Neural progenitor cell (in vitro differentiated cells): Measurements from ENCODE around the gene TBC1D20. TPM values are rescaled to one million over a fixed set of nuclear protein-coding genes. Genes with fewer than 3 reads are reported as not detected.

Experiments used
- DNase-seq: peaks from one replicate; pipeline ENCODE4 v3.0.0-alpha.2; 2016; ENCODE audit warnings: low spot score
- H2AFZ ChIP-seq: fragments of 200-600 bp; sonication (generic); replicated peaks from 2 replicates; pipeline ENCODE4 v1.6.1; 2016; ENCODE audit warnings: antibody characterized with exemption
- H3F3A ChIP-seq: fragments of 200-600 bp; sonication (generic); 2 replicates; pipeline ENCODE4 v1.6.1; 2016; ENCODE audit warnings: antibody characterized with exemption, low read depth
- H3K27ac ChIP-seq: fragments of 200-600 bp; sonication (generic); 2 replicates; pipeline ENCODE4 v1.5.1; 2016; ENCODE audit warnings: mild to moderate bottlenecking
- H3K27me3 ChIP-seq: fragments of 200-600 bp; sonication (generic); 2 replicates; pipeline ENCODE4 v1.6.1; 2016; ENCODE audit warnings: mild to moderate bottlenecking, moderate library complexity
- H3K36me3 ChIP-seq: fragments of 200-600 bp; sonication (generic); 2 replicates; pipeline ENCODE4 v1.5.1; 2016
- H3K4me1 ChIP-seq: fragments of 200-600 bp; sonication (generic); 2 replicates; pipeline ENCODE4 v1.6.1; 2016; ENCODE audit warnings: mixed run types
- H3K4me2 ChIP-seq: fragments of 200-600 bp; sonication (generic); 2 replicates; pipeline ENCODE4 v1.6.1; 2016
- H3K4me3 ChIP-seq: fragments of 200-600 bp; sonication (generic); 2 replicates; pipeline ENCODE4 v1.5.1; 2016
- H3K79me2 ChIP-seq: fragments of 200-600 bp; sonication (generic); 2 replicates; pipeline ENCODE4 v1.6.1; 2016; ENCODE audit warnings: low read depth
- H3K9ac ChIP-seq: fragments of 200-600 bp; sonication (generic); 2 replicates; pipeline ENCODE4 v1.6.1; 2016
- H3K9me3 ChIP-seq: fragments of 200-600 bp; sonication (generic); 2 replicates; pipeline ENCODE4 v1.5.1; 2016; ENCODE audit warnings: low read depth
- H4K20me1 ChIP-seq: fragments of 200-600 bp; sonication (generic); 2 replicates; pipeline ENCODE4 v1.6.1; 2016; ENCODE audit warnings: low read depth
- H3K27ac Mint-ChIP-seq: 3 replicates; pipeline ENCODE4 v1.8.0; 2021; ENCODE audit warnings: mixed read lengths
- H3K27me3 Mint-ChIP-seq: 2 replicates; pipeline ENCODE4 v1.8.0; 2022; ENCODE audit warnings: low read depth, mild to moderate bottlenecking, inconsistent platforms, moderate library complexity, mixed read lengths; ENCODE audit not compliant: insufficient read depth
- H3K36me3 Mint-ChIP-seq: 3 replicates; pipeline ENCODE4 v1.8.0; 2021; ENCODE audit warnings: mixed read lengths
- H3K4me1 Mint-ChIP-seq: 3 replicates; pipeline ENCODE4 v1.8.0; 2021; ENCODE audit warnings: mixed read lengths
- H3K4me3 Mint-ChIP-seq: 3 replicates; pipeline ENCODE4 v1.8.0; 2021; ENCODE audit warnings: mild to moderate bottlenecking, moderate library complexity, mixed read lengths
- H3K9me3 Mint-ChIP-seq: 3 replicates; pipeline ENCODE4 v1.8.0; 2020; ENCODE audit warnings: mixed read lengths
- EZH2 ChIP-seq: fragments of 200-600 bp; sonication (generic); IDR thresholded peaks from 2 replicates; pipeline ENCODE4 v1.6.1; 2017; ENCODE audit warnings: antibody characterized with exemption, mild to moderate bottlenecking, moderate library complexity
- EZH2phosphoT487 ChIP-seq: fragments of 200-600 bp; sonication (generic); IDR thresholded peaks from 2 replicates; pipeline ENCODE4 v1.6.1; 2017; ENCODE audit warnings: antibody characterized with exemption
- total RNA-seq: library from RNA; depleted of rRNA; stranded (reverse); fragments of >200 nt; gene quantifications from 2 replicates; pipeline ENCODE4 v1.2.3, GENCODE V29; 2015; ENCODE audit warnings: low replicate concordance
- TF ChIP-seq, protein P1 (sequence below): fragments of 200-600 bp; sonication (generic); IDR thresholded peaks from 2 replicates; pipeline ENCODE4 v1.5.1; 2017; ENCODE audit warnings: antibody characterized with exemption, mild to moderate bottlenecking

Gene TBC1D20
- total RNA-seq, 1 donor from 2014 or later = 23.2 TPM

DNA sequence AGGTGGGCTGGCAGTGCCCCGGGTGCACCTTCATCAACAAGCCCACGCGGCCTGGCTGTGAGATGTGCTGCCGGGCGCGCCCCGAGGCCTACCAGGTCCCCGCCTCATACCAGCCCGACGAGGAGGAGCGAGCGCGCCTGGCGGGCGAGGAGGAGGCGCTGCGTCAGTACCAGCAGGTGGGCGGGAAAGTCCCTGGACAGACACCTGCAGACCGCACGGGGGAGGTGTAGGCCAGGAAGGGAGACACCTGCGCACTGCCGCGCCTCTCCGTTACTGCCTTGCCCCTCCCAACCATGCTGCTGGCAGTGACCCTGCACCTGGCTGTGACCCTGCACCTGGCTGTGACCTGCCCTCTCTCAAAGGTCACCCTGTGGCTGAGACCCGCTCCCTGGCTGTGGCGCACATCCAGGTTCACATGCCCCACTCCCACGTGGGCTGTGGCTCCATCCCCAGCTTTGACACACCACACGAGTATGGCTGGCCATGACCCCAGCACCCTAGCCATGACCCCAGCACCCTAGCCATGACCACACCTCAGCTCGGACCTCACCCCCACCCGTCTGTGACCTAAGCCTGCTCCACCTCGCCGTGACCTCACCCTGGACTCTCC is 42.7 kb downstream of the TBC1D20 start:
- Mint-ChIP-seq H3K27me3 (peaks cover 2% of the 10 kb centered on the region), H3K27ac (no peak overlapping the region), H3K9me3 (no peaks in the 10 kb centered on the region), H3K36me3 (peaks cover 26% of the 10 kb centered on the region), H3K4me3 (no peak overlapping the region), H3K4me1 (no peaks in the 10 kb centered on the region)
- TF ChIP-seq EZH2phosphoT487 (no peak), EZH2 (no peak)
- TF ChIP-seq, protein P1, sequence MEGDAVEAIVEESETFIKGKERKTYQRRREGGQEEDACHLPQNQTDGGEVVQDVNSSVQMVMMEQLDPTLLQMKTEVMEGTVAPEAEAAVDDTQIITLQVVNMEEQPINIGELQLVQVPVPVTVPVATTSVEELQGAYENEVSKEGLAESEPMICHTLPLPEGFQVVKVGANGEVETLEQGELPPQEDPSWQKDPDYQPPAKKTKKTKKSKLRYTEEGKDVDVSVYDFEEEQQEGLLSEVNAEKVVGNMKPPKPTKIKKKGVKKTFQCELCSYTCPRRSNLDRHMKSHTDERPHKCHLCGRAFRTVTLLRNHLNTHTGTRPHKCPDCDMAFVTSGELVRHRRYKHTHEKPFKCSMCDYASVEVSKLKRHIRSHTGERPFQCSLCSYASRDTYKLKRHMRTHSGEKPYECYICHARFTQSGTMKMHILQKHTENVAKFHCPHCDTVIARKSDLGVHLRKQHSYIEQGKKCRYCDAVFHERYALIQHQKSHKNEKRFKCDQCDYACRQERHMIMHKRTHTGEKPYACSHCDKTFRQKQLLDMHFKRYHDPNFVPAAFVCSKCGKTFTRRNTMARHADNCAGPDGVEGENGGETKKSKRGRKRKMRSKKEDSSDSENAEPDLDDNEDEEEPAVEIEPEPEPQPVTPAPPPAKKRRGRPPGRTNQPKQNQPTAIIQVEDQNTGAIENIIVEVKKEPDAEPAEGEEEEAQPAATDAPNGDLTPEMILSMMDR = no peak
- DNase-seq = no peak
- H3K27ac ChIP-seq = no peak overlapping the region
- H3K4me3 ChIP-seq = no peak overlapping the region
- peaks cover 4% of the 10 kb centered on the region for H3K79me2 ChIP-seq
- H3K27me3 ChIP-seq = no peaks in the 10 kb centered on the region
- H3K36me3 ChIP-seq = no peaks in the 10 kb centered on the region
- H3F3A ChIP-seq = no peaks in the 10 kb centered on the region
- no peaks in the 10 kb centered on the region for H3K9me3 ChIP-seq
- H2AFZ ChIP-seq = no peak overlapping the region
- no peak overlapping the region for H3K9ac ChIP-seq
- peaks cover 6% of the 10 kb centered on the region for H4K20me1 ChIP-seq
- no peak overlapping the region for H3K4me2 ChIP-seq
- H3K4me1 ChIP-seq = no peaks in the 10 kb centered on the region

DNA sequence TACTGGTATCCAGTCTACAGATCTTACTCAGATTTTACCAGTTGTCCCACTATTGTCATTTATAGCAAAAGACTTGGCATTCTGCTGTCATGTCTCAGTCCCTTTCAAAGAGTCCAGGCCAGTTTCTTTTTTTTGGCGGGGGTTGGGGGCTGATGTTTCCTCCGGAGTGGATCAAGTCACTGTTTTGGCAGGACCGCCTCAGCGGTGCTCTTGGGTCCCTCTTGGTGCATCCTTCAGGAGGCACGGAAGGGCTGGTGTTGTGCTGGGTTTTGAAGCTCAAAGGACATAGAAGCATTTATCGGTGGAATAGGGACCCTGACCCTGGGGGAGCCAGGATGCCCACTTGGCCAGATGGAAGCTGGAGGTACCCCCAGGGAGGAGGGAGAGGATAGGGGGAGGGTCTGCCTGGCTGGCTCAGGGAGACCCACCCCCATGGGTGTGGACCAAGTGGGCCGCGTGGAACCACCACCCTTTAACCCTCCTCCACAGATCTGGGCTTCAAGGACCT is 43.4 kb downstream of the TBC1D20 start:
- no peaks in the 10 kb centered on the region for H3K27me3 ChIP-seq
- Mint-ChIP-seq H3K27me3 (peaks cover 2% of the 10 kb centered on the region), H3K4me3 (no peak overlapping the region), H3K9me3 (no peaks in the 10 kb centered on the region), H3K4me1 (no peaks in the 10 kb centered on the region), H3K36me3 (peaks cover 24% of the 10 kb centered on the region), H3K27ac (no peak overlapping the region)
- H3K4me2 ChIP-seq = no peak overlapping the region
- H3K9ac ChIP-seq = no peak overlapping the region
- DNase-seq = no peak
- no peaks in the 10 kb centered on the region for H3K9me3 ChIP-seq
- H3K27ac ChIP-seq = no peak overlapping the region
- H3K4me1 ChIP-seq = no peaks in the 10 kb centered on the region
- no peaks in the 10 kb centered on the region for H3F3A ChIP-seq
- TF ChIP-seq EZH2phosphoT487 = no peak
- TF ChIP-seq EZH2 = no peak
- TF ChIP-seq, protein P1 = no peak
- no peaks in the 10 kb centered on the region for H3K36me3 ChIP-seq
- H3K79me2 ChIP-seq = peaks cover 6% of the 10 kb centered on the region
- no peak overlapping the region for H2AFZ ChIP-seq
- no peak overlapping the region for H3K4me3 ChIP-seq
- H4K20me1 ChIP-seq = peaks cover 6% of the 10 kb centered on the region

DNA sequence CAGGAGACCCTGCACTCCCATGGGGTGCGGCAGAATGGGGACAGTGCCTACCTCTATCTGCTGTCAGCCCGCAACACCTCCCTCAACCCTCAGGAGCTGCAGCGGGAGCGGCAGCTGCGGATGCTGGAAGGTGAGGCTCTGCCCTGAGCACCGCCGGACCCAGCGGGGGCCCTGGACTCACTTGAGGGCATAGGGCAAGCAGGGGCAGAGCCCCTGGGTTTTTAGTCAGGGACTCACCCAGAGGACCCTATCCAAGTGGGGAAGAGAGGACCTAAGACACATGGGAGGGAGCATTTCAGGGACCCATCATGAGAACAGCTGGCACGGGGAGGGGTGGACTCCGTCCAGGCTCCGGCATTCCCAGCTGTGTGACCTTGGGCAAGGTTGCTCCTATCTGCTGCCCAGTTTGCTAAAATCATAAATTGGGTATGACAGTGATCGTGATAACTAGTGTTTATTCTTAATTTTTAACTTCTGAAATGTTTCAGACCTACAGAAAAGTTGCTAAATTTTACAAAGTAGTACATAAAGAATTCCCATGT is 44.5 kb downstream of the TBC1D20 start:
- TF ChIP-seq EZH2 (no peak), EZH2phosphoT487 (no peak)
- TF ChIP-seq, protein P1 = no peak
- H3K4me1 Mint-ChIP-seq = no peaks in the 10 kb centered on the region
- no peak for DNase-seq

More for the DNA sequence above, 44.5 kb downstream of the TBC1D20 start:
- Mint-ChIP-seq H3K27ac (no peak overlapping the region), H3K36me3 (peaks cover 30% of the 10 kb centered on the region), H3K27me3 (peaks cover 2% of the 10 kb centered on the region), H3K9me3 (no peaks in the 10 kb centered on the region), H3K4me3 (no peak overlapping the region)
- peaks cover 6% of the 10 kb centered on the region for H4K20me1 ChIP-seq
- H3K27me3 ChIP-seq = no peaks in the 10 kb centered on the region
- no peak overlapping the region for H2AFZ ChIP-seq
- no peaks in the 10 kb centered on the region for H3F3A ChIP-seq
- no peaks in the 10 kb centered on the region for H3K9me3 ChIP-seq
- peaks cover 4% of the 10 kb centered on the region for H3K36me3 ChIP-seq
- no peak overlapping the region for H3K4me2 ChIP-seq
- H3K4me3 ChIP-seq = no peak overlapping the region
- H3K4me1 ChIP-seq = no peaks in the 10 kb centered on the region
- peaks cover 8% of the 10 kb centered on the region for H3K79me2 ChIP-seq
- no peak overlapping the region for H3K9ac ChIP-seq
- no peak overlapping the region for H3K27ac ChIP-seq
